Muscle layer of colon (tissue), 2 donors: ENCODE data around the gene POLRMT.
A peak's percentile ranks its signal among the peaks of the same experiment; 100 is the strongest.
"Not testable (repeated sequence)": the region's sequence is repeated elsewhere in the genome, so short reads cannot be mapped to it uniquely, and the experiment has no call there.

Experiments
- H3K27ac ChIP-seq: one replicate; pipeline ENCODE4 v1.7.0; 2013; ENCODE audit warnings: low read depth, mild to moderate bottlenecking, low read length, moderate library complexity
- H3K27me3 ChIP-seq, 2 donors: one replicate each; pipeline ENCODE4 v1.7.0; 2013; ENCODE audit warnings: low read length in 2 of 2, mild to moderate bottlenecking in 2 of 2; ENCODE audit not compliant: insufficient read depth in 2 of 2, control insufficient read depth in 1 of 2
- H3K36me3 ChIP-seq: one replicate; pipeline ENCODE4 v1.7.0; 2013; ENCODE audit warnings: mild to moderate bottlenecking, low read length; ENCODE audit not compliant: insufficient read depth
- H3K4me1 ChIP-seq: one replicate; pipeline ENCODE4 v1.7.0; 2013; ENCODE audit warnings: mild to moderate bottlenecking, low read length; ENCODE audit not compliant: insufficient read depth
- H3K4me3 ChIP-seq, 2 donors: one replicate each; pipeline ENCODE4 v1.7.0; 2013; ENCODE audit warnings: low read length in 2 of 2, low read depth in 1 of 2, mild to moderate bottlenecking in 1 of 2, moderate library complexity in 1 of 2
- H3K9ac ChIP-seq: one replicate; pipeline ENCODE4 v1.7.0; 2013; ENCODE audit warnings: low read length
- H3K9me3 ChIP-seq: one replicate; pipeline ENCODE4 v1.7.0; 2013; ENCODE audit warnings: mild to moderate bottlenecking, low read length
- donor health status: abdominal sarcoma.
- donor health status: Adenocarcinoma of cecum.

Gene POLRMT

GRCh38 chr19:676339-677105 is 43.2 kb upstream of the POLRMT start, which contains the start of gene FSTL3:
TSS of gene FSTL3 (plus strand) at chr19:676392. CDS start at chr19:676424, 32 bp downstream.
- peaks cover 21% of the 10 kb centered on the region for H3K4me1 ChIP-seq
- peaks cover 0 to 6% of the 10 kb centered on the region in 2 donors for H3K27me3 ChIP-seq
- H3K9ac ChIP-seq, result peak within 1 kb of the TSS; percentile 61
- no peaks in the 10 kb centered on the region for H3K9me3 ChIP-seq
- H3K27ac ChIP-seq, result peak within 1 kb of the TSS; percentile 78
- peak within 1 kb of the TSS; percentile 47 to 71 for H3K4me3 ChIP-seq
- no peaks in the 10 kb centered on the region for H3K36me3 ChIP-seq

- H3K4me3 ChIP-seq, result no peak overlapping the region
- H3K27me3 ChIP-seq, result peaks cover 0 to 6% of the 10 kb centered on the region in 2 donors
- no peaks in the 10 kb centered on the region for H3K36me3 ChIP-seq
- no peak overlapping the region for H3K9ac ChIP-seq
- H3K9me3 ChIP-seq, result no peaks in the 10 kb centered on the region
- H3K4me1 ChIP-seq, result peaks cover 21% of the 10 kb centered on the region
- peak overlapping the region; percentile 49 for H3K27ac ChIP-seq
These were observed 42.6 kb upstream of the POLRMT start for GRCh38 chr19:676007-676338.

GRCh38 chr19:674282-675151 is 41.2 kb upstream of the POLRMT start:
- Histone ChIP-seq H3K36me3 (no peaks in the 10 kb centered on the region), H3K4me1 (peaks cover 20% of the 10 kb centered on the region), H3K4me3 (no peak overlapping the region), H3K27ac (peak overlapping the region; percentile 49), H3K27me3 (peaks cover 0 to 6% of the 10 kb centered on the region in 2 donors), H3K9ac (no peak overlapping the region), H3K9me3 (no peaks in the 10 kb centered on the region)

GRCh38 chr19:670609-671075 is 37.3 kb upstream of the POLRMT start:
- H3K36me3 ChIP-seq, result no peaks in the 10 kb centered on the region
- H3K4me1 ChIP-seq, result peaks cover 2% of the 10 kb centered on the region
- no peaks in the 10 kb centered on the region for H3K27me3 ChIP-seq
- H3K9me3 ChIP-seq, result no peaks in the 10 kb centered on the region
- H3K4me3 ChIP-seq, result no peak overlapping the region
- H3K9ac ChIP-seq, result no peak overlapping the region
- H3K27ac ChIP-seq, result no peak overlapping the region

GRCh38 chr19:668675-669434 is 35.5 kb upstream of the POLRMT start:
- not testable (repeated sequence) for H3K9ac ChIP-seq, H3K36me3 ChIP-seq, H3K9me3 ChIP-seq, H3K4me3 ChIP-seq, H3K27me3 ChIP-seq, H3K27ac ChIP-seq
- peaks cover 14% of the 10 kb centered on the region for H3K4me1 ChIP-seq

- not testable (repeated sequence) for H3K36me3 ChIP-seq, H3K4me3 ChIP-seq, H3K9ac ChIP-seq, H3K27ac ChIP-seq, H3K9me3 ChIP-seq, H3K27me3 ChIP-seq
- H3K4me1 ChIP-seq, result peaks cover 17% of the 10 kb centered on the region
These were observed 33.7 kb upstream of the POLRMT start for GRCh38 chr19:666985-667573.

GRCh38 chr19:664913-665443 is 31.6 kb upstream of the POLRMT start:
- H3K36me3 ChIP-seq, result no peaks in the 10 kb centered on the region
- no peaks in the 10 kb centered on the region for H3K9me3 ChIP-seq
- H3K4me1 ChIP-seq, result peaks cover 38% of the 10 kb centered on the region
- H3K27me3 ChIP-seq, result no peaks in the 10 kb centered on the region
- peak overlapping the region in 1 of 2 donors; percentile 41 for H3K4me3 ChIP-seq
- no peak overlapping the region for H3K9ac ChIP-seq
- H3K27ac ChIP-seq, result no peak overlapping the region

GRCh38 chr19:663682-664117 is 30.4 kb upstream of the POLRMT start:
- peak overlapping the region; percentile 94 for H3K27ac ChIP-seq
- H3K4me1 ChIP-seq, result peaks cover 40% of the 10 kb centered on the region
- H3K36me3 ChIP-seq, result no peaks in the 10 kb centered on the region
- no peaks in the 10 kb centered on the region for H3K9me3 ChIP-seq
- no peaks in the 10 kb centered on the region for H3K27me3 ChIP-seq
- peak overlapping the region; percentile 39 for H3K9ac ChIP-seq
- peak overlapping the region; percentile 65 to 71 for H3K4me3 ChIP-seq

- Histone ChIP-seq H3K9me3 (no peaks in the 10 kb centered on the region), H3K4me3 (peak within 1 kb of the TSS; percentile 65 to 99), H3K27ac (peak within 1 kb of the TSS; percentile 94), H3K27me3 (no peaks in the 10 kb centered on the region), H3K9ac (peak within 1 kb of the TSS; percentile 39), H3K4me1 (peaks cover 42% of the 10 kb centered on the region), H3K36me3 (no peaks in the 10 kb centered on the region)
These were observed 29.8 kb upstream of the POLRMT start, which contains the start of gene RNF126 for GRCh38 chr19:662962-663681. TSS of gene RNF126 (minus strand) at chr19:663214. CDS start at chr19:663121, 93 bp downstream.
